HG03442 (cell line): ENCODE measurements around the gene FAM43A.
A peak's percentile ranks its signal among the peaks of the same experiment; 100 is the strongest.

Experiments
- ATAC-seq: cut with Tn5 transposase; IDR thresholded peaks from one replicate; pipeline ENCODE4 v1.9.1; 2021; ENCODE audit warnings: mild to moderate bottlenecking, moderate library complexity; ENCODE audit not compliant: unreplicated experiment

Gene FAM43A, protein sequence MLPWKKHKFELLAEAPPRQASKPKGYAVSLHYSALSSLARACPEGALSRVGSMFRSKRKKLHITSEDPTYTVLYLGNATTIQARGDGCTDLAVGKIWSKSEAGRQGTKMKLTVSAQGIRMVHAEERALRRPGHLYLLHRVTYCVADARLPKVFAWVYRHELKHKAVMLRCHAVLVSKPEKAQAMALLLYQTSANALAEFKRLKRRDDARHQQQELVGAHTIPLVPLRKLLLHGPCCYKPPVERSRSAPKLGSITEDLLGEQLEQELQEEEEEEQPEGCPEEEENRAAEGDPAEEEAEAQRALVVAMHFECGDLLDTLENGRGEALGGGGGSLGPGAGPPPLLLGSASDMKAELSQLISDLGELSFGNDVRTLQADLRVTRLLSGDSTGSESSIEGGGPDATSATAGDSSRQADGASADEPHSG

DNA sequence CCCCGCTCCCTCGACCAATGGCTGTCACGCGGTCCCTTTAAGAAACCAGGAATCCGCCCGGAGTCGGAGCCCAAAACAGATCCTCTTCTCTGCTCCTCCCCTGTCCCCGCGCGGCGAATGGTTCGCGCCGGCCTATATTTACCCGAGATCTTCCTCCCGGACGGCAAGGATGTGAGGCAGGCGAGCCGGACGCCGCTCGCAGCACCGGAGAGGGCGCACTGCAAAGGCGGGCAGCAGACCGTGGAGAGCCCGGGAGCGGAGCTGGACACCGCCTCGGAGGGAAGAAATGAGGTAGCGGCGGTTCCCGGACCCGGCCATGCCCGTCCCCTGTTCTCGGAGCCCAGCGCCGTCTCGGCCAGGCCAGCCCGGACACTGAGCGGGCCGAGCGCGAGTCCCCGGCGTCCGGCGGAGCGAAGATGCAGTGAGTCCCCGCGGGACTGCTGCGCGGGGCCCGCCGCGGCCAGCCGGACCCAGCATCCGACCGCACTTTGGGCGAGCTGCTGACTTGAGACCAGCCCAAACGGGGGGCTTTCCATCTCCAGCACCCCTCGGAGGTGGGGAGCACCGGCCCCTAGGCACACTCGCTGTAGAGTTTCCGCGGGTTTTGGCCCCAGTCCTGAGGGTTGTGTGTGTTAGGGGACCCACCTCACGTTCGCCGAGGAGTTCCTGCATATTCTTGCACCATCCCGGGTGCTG lies at the start of gene FAM43A:
FAM43A (plus strand) TSS at position 166 of the 696 bp plus-strand sequence. CDS start 944 bp downstream, outside the sequence.
- ATAC-seq = peak; percentile 30

DNA sequence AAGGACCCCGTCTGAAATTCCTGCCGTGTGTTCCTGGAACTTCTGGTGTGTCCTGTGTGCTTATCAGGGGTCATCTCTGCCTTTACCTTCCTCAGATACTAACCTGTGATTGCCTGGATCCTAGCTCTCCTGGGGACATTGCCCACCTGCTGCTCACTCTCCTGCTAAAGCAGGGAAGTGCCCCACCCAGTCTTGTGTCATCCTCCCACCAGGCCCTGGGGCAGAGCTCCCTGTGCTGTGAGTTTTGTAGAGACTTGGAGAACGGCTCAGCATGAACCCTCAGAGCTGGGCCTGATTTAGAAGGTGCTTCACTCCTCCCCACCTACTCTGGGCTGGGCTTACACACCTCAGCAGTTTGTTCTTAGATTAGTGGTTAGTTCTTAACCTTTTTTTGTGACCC lies 48.6 kb upstream of the FAM43A start:
- no peak for ATAC-seq

DNA sequence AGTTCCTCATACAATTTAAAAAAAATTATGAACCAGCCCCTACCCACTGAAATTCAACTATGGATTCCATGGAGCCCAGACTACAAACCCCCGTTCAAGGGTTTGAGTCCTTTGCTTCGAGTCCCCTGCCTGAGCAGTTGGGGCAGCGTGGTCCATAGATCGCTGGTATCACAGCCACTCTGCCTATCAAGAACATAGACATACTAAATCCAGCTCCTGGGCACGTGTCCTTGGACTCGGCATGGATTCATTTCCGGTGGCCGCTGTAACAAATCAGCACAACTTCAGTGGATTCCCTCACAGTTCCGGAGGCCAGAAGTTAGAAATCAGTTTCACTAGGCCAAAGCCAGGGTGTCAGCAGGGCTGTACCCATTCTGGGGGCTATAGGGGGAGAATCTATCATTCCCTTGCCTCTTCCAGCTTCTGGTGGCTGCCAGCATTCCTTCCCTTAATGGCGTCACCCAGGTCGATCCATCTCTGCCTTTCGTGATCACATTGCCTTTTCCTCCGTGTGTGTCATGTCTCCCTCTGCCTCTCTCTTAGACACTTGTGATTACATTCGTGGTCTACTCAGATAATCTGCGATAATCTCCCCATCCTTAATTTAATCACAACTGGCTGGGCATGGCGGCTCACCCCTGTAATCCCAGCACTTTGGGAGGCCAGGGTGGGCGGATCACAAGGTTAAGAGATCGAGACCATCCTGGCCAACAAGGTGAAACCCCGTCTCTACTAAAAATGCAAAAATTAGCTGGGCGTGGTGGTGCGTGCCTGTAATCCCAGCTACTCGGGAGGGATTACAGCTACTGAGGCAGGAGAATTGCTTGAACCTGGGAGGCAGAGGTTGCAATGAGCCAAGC lies 47.9 kb upstream of the FAM43A start:
- no peak for ATAC-seq

DNA sequence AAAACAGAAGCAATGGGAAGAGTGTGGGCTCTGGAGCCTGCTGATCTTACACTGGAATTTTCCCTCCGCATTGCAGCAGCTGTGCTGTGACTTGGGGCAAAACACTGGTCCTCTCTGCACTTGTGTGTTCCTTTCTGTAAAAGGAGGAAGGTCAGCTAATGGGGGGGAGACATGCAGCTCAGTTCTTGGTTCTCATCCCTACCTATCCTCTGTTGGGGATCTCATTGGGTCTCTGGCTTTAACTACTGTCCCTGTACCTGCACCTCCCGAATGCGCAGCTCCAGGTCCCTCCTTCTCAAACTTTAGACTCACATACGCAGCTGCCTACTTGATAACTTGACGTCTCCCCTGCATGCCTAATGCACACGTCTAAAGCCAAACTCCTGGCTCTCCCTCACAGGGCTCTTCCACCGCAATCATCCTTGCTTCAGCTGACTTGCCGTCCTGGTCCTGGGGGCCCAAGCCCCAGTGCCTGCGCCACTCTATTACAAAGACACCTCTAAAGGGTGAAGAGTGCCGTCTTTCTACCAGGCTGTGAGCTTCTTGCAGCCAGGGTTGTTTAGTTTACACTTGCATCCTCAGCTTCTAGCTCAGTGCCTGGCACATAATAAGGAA lies 46.6 kb upstream of the FAM43A start:
- ATAC-seq = no peak

DNA sequence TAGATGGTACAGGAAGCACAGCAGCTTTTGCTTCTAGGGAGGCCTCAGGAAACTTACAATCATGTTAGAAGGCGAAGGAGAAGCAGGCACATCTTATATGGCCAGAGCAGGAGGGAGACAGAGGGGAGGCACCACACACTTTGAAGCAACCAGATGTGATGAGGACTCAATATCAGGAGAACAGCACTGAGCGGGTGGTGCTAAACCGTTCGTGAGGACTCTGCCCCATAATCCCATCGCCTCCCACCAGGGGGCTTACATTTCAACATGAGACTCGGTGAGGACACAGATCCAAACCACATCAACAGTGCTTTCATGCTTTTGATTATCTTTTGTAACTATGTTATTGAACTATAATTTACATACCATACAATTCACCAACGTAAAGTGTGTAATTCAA lies 44.9 kb upstream of the FAM43A start:
- ATAC-seq = no peak

DNA sequence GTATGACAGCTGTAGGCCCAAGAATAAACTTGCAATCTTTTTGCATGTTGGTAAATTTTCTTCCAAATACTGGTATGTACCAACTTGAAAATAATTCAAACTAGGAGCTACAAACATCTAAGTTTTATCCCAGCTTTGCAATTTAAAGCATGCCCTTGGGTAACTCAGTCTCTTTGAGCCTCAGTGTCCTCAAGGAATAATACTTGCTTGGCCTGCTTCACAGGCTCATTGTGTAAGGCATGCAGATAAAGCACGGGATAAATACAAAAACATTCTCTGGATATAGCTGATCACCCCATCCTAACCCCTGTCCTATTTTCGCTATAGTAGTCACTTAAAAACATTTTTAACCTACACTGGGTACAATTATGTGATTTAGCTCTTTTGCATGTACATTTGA lies 42.9 kb upstream of the FAM43A start:
- ATAC-seq = no peak

DNA sequence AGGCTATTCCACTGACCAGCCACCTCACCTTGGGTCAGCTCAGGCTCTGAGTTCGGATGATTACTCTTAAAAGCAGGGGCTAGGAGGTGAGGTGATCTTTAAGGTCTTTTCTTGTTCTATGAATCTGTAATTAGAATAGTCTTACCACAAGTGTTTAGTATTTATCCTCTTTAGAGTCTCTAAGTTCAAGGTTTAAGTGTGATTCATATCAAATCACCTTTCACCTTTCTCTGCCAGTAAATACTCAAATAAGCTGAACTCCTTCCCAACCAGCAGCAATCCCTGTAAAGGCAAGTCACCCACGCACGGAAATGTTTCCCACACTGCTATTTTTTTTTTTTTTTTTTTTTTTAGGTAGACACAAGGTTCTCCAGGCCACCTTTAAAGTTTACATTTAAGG lies 37.9 kb upstream of the FAM43A start:
- ATAC-seq = no peak

DNA sequence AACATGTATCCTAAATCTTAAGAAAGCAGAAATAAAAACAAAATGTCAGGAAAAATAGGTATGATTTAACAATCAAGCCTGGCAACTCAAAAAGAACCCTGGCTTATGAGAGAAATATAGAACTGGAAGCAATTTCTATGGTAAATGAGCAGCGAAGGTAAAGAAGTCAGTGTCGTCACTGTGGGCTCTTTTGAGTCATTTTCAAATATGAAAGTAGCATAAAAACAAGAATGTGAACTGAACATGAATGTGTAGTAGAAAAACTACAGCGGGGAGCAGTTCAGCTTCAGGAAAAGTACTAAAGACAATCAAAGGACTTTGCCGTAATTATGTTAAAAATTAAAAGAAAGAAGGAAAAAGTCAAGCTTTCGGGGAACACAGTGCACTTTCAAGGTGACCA lies 31.2 kb upstream of the FAM43A start:
- peak; percentile 73 for ATAC-seq

DNA sequence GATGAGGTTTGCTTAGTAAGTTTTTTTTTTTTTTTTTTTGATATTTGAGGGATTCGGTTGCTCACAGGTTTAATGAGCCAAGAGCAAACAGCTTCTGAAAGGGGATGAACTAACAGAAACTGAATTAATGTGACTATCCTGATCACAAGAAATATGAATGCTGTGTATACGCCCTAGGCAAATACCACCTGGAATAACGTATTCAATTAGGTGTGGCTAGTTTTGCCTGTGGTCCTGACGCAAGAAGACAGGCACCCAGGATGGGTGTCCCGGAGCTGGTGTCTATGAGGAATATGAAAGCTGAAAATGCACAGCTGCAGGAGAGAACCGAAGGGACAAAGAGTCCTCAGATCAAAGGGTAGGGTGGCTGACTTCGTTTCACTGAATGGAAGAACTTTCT lies 28.2 kb upstream of the FAM43A start:
- ATAC-seq = no peak

DNA sequence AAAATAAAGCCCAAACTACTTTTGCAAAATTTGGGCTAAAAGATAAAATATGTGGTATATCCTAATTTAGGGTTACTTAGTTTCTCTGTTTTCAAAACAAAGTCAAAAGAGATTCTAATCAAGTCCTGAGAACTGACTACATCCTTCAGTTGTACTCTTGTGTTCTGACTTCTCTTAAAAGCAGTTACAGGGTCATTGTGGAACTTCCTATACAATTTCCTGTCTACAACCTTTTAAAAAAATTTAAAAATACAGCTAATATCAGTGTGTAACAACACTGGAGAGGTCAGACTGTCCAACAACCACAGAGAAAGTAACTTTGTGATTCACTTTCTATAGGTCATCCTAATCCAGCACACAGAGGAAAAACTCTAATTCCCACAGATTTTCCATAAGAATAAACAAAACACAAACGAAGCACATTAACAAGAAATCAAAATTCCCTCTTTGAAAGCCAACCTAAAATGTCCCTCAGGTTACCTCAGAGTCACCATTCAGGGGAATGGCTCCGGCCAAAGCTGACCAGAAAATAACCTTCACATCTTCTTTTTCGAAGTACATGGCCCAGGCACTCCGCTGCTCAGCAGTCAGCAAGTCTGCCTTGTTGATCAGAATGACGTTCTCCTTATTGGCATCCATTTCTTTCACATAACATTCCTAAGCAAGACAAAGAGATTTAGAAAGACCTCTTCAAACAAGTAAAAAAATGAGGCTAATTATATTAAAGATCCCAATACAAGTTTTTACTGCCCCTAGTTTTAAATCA lies 27.0 kb upstream of the FAM43A start:
- no peak for ATAC-seq

DNA sequence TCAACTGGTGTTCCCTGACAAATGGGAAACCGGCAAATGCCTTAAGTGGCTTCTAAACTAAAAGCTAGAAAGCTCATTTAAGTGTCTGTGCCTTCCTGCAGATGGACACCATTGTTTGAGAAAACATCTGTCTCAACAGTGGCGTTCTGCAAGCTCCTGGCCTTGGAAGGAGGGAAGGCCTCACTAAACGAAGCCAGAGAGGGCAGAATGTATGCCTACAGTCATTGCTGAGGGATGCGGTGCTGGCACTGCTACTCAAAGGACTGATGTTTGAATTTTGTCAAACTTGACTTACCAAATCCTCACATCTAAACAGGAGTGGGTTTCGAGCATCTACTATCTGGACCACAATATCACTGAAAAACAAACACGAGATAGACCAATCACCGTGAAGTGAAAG lies 25.9 kb upstream of the FAM43A start:
- ATAC-seq = no peak

DNA sequence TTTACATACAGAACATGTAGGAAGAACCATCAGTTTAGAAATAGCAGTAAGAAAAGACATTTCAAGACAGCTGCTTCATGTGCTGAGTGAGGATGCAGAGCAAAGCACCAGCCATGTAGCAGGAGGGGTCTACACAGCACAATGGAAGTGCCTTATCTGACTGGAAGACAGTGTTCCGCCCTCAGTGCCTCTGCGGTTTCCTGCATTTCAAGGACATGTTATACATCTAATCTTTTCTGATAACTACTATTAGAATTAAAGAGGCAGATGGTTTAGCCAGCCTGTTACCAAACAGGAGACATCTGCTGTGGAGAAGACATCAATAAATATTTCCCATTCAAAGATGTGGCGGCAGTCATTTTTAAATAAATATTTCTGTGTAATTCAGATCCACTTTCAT lies 24.3 kb upstream of the FAM43A start:
- ATAC-seq = no peak

DNA sequence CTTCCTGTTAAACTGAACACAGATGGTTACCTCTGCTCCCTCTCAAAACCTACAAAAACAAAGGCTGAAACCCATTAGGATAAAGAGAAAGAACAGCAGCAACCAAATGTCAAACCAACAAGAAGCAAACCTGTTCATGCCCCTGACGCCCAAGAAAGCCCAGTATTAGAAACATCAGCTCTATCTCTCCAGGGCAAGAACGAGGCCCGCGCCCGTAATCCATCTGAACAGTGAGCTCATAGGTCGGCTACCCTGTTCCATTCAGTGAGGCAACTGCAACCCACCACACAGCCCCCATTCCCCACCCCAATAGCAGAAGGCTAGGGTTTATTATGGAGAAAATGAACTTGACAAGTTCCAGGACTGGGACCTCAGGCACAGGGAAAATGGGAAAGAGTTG lies 23.7 kb upstream of the FAM43A start:
- no peak for ATAC-seq

DNA sequence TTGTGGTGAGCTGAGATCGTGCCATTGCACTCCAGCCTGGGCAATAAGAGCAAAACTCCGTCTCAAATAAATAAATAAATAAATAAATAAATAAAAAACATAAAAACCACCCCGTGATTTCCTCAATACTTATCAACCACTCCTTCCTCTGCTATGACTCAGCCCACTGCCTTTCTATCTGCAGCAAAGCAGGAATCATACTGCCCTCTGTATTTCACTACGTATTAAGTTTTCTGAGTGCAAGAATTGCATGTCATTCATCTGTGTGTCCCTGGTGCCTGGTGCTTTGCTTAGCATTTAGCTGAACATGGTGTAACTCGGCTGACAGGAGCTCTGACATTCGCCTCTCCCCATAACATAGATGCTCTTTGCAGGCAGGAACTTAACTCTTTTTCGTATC lies 20.8 kb upstream of the FAM43A start:
- no peak for ATAC-seq

DNA sequence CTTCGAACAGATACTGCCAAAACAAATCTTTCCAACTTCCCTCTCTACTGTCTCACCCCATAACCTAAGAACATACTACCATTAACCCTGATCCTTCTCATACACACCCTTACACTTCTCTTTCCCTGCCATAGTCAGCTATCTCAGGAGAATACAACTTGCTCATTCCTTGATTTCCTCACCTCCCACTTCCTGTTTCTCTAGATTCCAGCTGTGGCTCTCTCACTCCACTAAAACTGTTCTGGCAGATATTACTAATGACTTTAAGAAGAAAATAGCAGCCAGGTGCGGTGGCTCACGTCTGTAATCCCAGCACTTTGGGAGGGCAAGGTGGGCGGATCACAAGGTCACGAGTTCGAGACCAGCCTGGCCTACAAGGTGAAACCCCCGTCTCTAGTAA lies 18.3 kb upstream of the FAM43A start:
- ATAC-seq = no peak

DNA sequence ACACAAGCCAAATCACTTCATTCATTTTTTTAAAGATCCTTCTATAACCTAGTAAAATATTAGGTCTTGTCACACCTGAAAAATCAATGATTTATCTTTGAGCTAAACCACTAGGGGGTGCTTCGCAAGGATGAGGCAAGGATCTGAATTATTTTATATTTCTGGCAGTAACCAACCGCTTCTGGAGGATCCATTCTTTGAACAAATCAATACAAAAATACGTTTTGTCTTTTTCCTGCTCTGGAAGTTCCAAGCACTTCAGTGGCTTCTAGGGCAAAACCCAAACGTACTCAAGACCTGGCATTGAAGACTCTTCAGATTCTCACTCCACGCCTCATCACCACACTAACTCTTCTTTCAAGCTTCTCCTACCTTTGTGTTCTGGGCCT lies 14.2 kb upstream of the FAM43A start:
- ATAC-seq = peak; percentile 12

DNA sequence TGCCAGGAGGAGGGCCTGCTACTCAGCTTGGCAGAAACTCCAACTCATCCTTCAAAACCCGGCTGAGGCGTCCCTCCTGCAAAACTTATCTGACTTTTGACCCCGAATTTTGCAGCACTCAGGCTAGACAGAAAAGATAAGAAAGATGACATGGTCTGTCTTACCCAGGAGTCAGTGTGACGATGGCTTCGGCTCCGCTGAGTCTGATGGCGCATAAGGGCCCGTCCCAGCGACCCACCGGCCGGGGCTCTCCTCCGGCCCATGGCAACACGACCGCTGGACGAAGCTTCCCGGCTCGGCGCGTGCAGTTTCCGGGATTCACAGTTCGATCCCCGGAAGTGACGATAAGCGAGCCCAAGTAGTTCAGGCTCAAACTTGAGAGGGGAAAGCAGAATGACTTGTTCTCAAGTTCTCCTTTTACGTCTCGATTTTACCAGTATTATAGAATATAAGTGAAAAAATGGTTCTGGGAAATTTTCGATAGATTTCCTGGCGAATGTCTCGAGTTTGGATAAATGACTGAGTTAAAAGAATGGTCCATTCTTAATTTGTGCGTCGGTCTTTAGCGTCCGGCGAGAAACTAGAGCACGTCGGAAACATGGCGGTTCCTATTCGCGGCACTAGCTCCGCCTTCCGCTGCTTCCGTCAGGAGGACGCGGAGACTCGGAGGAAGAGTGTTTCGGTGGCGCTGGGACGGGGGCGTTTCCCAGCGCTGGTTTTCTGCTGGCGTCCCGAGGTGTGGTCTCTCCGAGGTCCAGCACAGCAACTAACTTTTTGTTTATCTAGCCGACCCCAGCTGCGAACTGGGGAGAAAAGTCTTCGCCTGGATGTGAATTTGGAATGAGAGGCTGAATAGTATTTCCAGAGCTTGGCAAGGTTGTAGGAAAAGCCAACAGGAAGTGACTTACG lies 13.5 kb upstream of the FAM43A start, which contains the start of gene LSG1:
LSG1 (minus strand) TSS at position 292 of the 909 bp plus-strand sequence; CDS start at position 263, 29 bp downstream.
- peak; percentile 80 for ATAC-seq

DNA sequence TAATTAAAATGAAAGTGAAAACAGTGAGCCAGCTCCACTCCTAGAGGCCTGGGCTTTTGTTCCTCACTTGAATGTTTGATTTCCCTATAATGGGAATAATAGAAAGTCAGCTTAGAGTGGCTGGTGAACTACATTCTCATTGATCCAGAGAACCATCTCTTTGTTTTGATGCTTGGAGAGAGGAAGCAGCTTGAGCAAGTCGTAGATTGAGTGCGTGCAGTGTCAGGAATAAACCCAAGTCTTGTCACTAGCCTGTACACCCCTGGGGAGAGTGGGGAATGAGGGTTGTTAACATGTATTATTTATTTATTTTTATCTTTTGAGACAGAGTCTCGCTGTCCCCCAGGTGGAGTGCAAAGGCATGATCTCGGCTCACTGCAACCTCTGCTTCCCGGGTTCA lies 12.8 kb upstream of the FAM43A start:
- ATAC-seq = no peak

DNA sequence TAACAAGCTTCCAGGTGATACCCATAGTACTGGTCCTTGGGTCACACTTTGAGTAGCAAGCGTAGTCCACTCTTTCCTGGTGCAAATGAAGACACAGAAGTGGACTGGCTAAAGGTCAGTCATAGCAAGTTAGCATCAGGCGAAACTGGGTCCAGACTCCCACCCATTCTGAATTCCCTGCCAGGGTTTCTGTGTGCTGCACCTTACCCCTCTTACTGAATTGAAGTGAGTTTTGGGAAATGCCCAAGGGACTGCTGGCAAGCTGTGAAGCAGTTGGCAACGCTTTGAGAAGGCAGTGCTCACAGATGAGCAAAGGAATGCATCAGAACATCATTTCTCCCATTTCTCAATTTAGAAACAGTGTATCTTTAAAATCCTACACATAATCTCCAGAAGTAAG lies 11.9 kb upstream of the FAM43A start:
- no peak for ATAC-seq
